Right lobe of liver (tissue), 6 donors: Measurements from ENCODE around the gene CDC42BPB. TPM values are rescaled to one million over a fixed set of nuclear protein-coding genes. Genes with fewer than 3 reads are reported as not detected.
A peak's percentile ranks its signal among the peaks of the same experiment; 100 is the strongest.

Source experiments
- ATAC-seq, 4 donors: fragments of 200-7000 bp; cut with Tn5 transposase; one replicate each; pipeline ENCODE4 v1.9.1; 2020; ENCODE audit warnings: mild to moderate bottlenecking in 4 of 4, moderate library complexity in 4 of 4
- DNase-seq, 3 donors: peaks; one replicate each; pipeline ENCODE4 v3.0.0-alpha.2; 2020
- H3K27ac ChIP-seq, 3 donors: fragments of 200-600 bp; one replicate each; pipeline ENCODE4 v1.8.0; 2022
- H3K27me3 ChIP-seq, 2 donors: fragments of 200-600 bp; one replicate each; pipeline ENCODE4 v1.8.0; 2022
- H3K36me3 ChIP-seq, 4 donors: fragments of 200-600 bp; sonication (generic) in 1 of 4; one replicate each; pipeline versions ENCODE4 v1.5.1 to v1.8.0; 2017 to 2022; ENCODE audit warnings: control low read depth in 1 of 4
- H3K4me1 ChIP-seq, 4 donors: fragments of 200-600 bp; sonication (generic) in 1 of 4; one replicate each; pipeline versions ENCODE4 v1.5.1 to v1.8.0; 2017 to 2022; ENCODE audit warnings: control low read depth in 1 of 4
- H3K4me3 ChIP-seq, 3 donors: fragments of 200-600 bp; one replicate each; pipeline ENCODE4 v1.8.0; 2022
- H3K9me3 ChIP-seq, 4 donors: fragments of 200-600 bp; sonication (generic) in 1 of 4; one replicate each; pipeline versions ENCODE4 v1.5.1 to v1.8.0; 2017 to 2022; ENCODE audit warnings: control low read depth in 1 of 4
- CTCF ChIP-seq, 4 donors: fragments of 200-600 bp in 3 of 4; fragments of 450-650 bp in 1 of 4; IDR thresholded peaks; one replicate each; pipeline versions ENCODE4 v1.5.1 to v1.8.0; 2016 to 2022; ENCODE audit warnings: antibody characterized with exemption in 4 of 4, mild to moderate bottlenecking in 2 of 4
- POLR2A ChIP-seq: fragments of 450-650 bp; IDR thresholded peaks from one replicate; pipeline ENCODE4 v1.6.1; 2017; ENCODE audit warnings: antibody characterized with exemption, mild to moderate bottlenecking
- whole genome bisulfite sequencing: methylation state at CpG from one replicate; pipeline ENCODE4 v1.1.6; 2018; ENCODE audit warnings: low coverage, low lambda C conversion rate; ENCODE audit not compliant: insufficient coverage; ENCODE audit errors: missing lambda C conversion rate; 5-methylcytosine and 5-hydroxymethylcytosine counted together
- intact Hi-C, 2 donors: fragments of 100-400 bp; cut with DNase I; formaldehyde crosslinking; loops; one replicate each; pipeline versions ENCODE4 v1.11.2 to v1.14.1; 2022
- total RNA-seq, 6 experiments: library from RNA; depleted of rRNA in 2 of 6; stranded (reverse); fragments of >200 nt in 2 of 6; fragmentation: NEBNext Ultra II Directional in 3 of 6; extraction: Animal tissue kit (Norgen Biotek cat#: 25700) in 3 of 6; gene quantifications; one replicate each; pipeline versions ENCODE4 v1.1.0 to v1.2.4, GENCODE V29; 2016 to 2023
- donor health status: DM: no; HTN: yes; CAD: no.
- donor health status: DM: no; HTN: no; CAD: no.
- donor health status: DM: no; HTN: no; CAD: no.
- donor health status: DM: no; HTN: yes; CAD: no.
- donor health status: DM: no; HTN: yes; CAD: no.

CDC42BPB gene
- total RNA-seq, 6 experiments from 2014 or later = 38.4 to 55.5 (median 43.0) TPM

- TF ChIP-seq CTCF (IDR thresholded peaks at IDR 0.05) (no peak), POLR2A (no peak)
- no peak overlapping the region for H3K27ac ChIP-seq
- H3K4me3 ChIP-seq = no peak overlapping the region
- no peaks in the 10 kb centered on the region for H3K9me3 ChIP-seq
- ATAC-seq (peak in 2 of 4 donors; percentile 12 to 40), DNase-seq (no peak)
- intact Hi-C loops = no loop called here
- peaks cover 0 to 70% (median 16%) of the 10 kb centered on the region in 4 donors for H3K36me3 ChIP-seq
- H3K27me3 ChIP-seq = no peaks in the 10 kb centered on the region
- 93% methylated on average over 12 of the region's 15 CpGs for WGBS
- H3K4me1 ChIP-seq = no peaks in the 10 kb centered on the region
Observed at GRCh38 chr14:102982852-102983470, 74.4 kb downstream of the CDC42BPB start.

DNA sequence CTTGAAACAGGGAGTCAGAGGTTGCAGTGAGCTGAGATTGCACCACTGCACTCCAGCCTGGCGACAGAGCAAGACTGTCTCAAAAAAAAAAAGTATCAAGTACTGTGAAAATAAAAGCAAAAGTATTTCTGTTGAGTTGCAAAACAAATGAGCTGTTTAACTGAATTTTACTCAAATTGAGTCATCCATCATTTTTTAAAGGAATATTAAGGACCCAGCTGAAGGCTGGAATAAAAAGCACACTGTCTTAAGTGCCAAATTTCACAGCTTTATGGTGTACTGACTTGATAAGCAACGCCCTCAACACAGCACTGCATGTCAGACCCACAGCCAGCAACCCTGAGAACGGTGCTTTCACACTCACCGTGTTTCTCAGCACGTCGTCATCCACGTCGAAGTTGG is 76.9 kb downstream of the CDC42BPB start:
- no peaks in the 10 kb centered on the region for H3K27me3 ChIP-seq
- DNase-seq (no peak), ATAC-seq (no peak)
- no peak overlapping the region for H3K4me3 ChIP-seq
- no peaks in the 10 kb centered on the region for H3K4me1 ChIP-seq
- no peak overlapping the region for H3K27ac ChIP-seq
- WGBS = 71% methylated on average over 1 of the region's 8 CpGs
- intact Hi-C loops = no loop called here
- no peak for TF ChIP-seq CTCF (IDR thresholded peaks at IDR 0.05)
- TF ChIP-seq POLR2A = no peak
- H3K9me3 ChIP-seq = no peaks in the 10 kb centered on the region
- peaks cover 0 to 76% (median 21%) of the 10 kb centered on the region in 4 donors for H3K36me3 ChIP-seq

DNA sequence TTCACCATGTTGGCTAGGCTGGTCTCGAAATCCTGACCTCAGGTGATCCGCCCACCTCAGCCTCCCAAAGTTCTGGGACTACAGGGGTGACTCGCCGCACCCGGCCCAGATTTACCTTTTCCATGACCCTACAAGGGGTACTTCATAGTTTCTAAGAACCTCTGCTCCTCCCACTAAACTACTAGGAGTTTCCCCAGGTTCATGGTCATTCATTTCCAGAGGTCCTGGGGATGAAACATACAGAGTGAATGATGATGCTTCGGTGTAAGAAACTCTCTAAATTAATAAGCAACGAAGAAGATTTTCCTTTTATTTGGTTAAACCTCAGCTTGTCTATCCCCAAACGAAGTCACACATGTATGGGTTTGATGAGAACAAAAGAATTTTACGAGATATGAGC is 77.9 kb downstream of the CDC42BPB start:
- DNase-seq (no peak), ATAC-seq (no peak)
- no peaks in the 10 kb centered on the region for H3K27me3 ChIP-seq
- intact Hi-C loops = no loop called here
- H3K4me1 ChIP-seq = no peaks in the 10 kb centered on the region
- no peak overlapping the region for H3K4me3 ChIP-seq
- 79% methylated on average over 9 of the region's 9 CpGs for WGBS
- H3K27ac ChIP-seq = no peak overlapping the region
- H3K36me3 ChIP-seq = peaks cover 0 to 73% (median 22%) of the 10 kb centered on the region in 4 donors
- no peak for TF ChIP-seq CTCF (IDR thresholded peaks at IDR 0.05)
- no peak for TF ChIP-seq POLR2A
- H3K9me3 ChIP-seq = no peaks in the 10 kb centered on the region

DNA sequence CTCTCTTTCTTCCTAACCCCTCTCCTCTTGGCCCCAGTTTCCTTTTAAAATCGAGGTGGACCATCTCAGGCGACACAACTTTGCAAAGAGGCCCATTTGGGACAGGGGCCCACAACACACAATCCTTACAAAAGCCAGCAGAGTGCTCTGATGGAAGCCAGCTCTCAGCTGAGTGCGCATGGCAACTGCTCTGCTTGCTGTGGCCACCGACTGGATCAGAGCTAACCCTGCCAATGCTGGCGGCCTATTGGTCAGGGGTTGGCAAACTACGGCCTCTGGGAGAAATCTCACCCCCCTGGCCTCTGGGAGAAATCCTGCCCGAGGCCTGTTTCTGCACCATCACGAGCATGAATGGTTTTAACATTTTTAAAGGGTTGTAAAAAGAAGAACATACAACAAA is 79.9 kb downstream of the CDC42BPB start:
- TF ChIP-seq CTCF (IDR thresholded peaks at IDR 0.05) (no peak), POLR2A (no peak)
- DNase-seq (no peak), ATAC-seq (no peak)
- H3K4me1 ChIP-seq = no peaks in the 10 kb centered on the region
- H3K27me3 ChIP-seq = no peaks in the 10 kb centered on the region
- no peaks in the 10 kb centered on the region for H3K9me3 ChIP-seq
- H3K27ac ChIP-seq = no peak overlapping the region
- WGBS = 74% methylated on average over 4 of the region's 8 CpGs
- H3K36me3 ChIP-seq = peaks cover 0 to 66% (median 29%) of the 10 kb centered on the region in 4 donors
- intact Hi-C loops = no loop called here
- H3K4me3 ChIP-seq = no peak overlapping the region
